HG03571 (cell line): ENCODE data around the gene MS4A10.

Source experiments
- ATAC-seq: cut with Tn5 transposase; IDR thresholded peaks from one replicate; pipeline ENCODE4 v1.9.1; 2021; ENCODE audit not compliant: unreplicated experiment

Gene MS4A10

GRCh38 chr11:60785806-60786361 is 751 bp downstream of the MS4A10 start:
- no peak for ATAC-seq

DNA sequence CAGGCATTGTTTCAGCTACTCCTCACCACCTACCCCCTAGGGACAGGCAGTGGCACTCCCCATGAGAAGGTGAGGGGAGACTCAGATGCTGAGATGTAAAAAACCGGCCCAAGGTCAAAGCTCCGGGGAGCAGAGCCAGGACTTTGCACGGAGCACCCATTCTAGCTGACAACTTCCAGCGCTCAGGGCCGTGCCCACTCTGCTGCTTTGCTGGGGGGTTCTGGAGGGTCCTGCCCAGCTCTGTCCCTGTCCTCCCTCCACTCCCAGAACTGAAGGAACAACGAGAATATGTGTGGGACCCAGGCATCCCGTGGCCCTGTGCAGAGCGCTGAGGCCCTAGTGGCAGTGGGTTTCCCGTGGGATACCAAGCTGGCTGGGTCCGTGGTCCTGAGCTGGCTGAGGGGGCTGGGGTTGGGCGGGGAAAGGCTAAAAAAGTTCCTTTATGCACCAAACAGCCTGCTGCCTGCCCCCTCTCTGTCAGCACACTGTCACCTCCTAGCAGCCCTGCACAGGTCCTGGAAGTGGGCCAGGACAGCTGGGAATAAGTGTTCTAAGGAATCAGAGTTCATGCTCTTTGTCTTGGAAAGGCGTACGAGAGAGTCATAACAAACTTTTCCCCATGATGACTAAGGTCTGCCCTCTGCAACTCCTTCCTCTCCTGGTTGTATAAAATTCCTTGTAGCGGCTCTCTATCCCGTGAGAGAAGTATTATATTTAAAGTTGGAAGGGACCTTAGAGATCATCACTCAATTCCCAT is 1.9 kb downstream of the MS4A10 start:
- ATAC-seq: no peak

DNA sequence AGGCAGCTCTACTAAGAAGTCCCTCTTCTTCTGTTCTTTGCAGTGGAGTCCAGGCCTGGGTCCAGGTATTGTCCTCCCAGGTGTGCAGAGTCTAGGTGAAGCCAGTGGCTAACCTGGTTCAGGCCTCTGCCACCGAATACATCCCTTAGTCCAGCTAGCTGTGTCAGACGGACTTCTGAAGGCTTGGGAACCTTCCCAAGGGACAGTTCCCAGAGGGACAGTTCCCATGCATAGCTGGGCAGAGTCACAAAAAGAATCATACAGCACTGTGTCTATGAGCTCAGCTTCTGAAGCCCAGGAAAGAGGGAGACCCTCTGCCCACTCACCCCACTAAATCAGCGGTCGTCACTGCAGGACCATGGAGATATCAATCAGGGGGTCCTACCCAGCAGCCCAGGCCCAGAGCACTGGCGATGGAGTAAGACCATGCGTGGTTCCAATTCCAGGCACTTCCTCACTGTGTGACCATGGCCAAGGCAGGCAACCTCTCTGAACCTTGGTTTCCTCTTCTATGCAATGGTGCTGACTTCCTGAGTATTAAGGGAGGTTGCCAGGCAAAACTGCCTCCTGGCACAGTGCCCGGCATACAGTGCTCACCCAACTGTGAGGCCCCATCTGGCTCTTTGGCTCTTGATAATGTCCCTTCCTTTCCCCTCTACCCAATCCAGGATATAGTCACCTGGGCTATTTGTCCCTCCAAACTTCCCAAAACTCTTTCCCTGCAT is 3.4 kb downstream of the MS4A10 start:
- no peak for ATAC-seq

DNA sequence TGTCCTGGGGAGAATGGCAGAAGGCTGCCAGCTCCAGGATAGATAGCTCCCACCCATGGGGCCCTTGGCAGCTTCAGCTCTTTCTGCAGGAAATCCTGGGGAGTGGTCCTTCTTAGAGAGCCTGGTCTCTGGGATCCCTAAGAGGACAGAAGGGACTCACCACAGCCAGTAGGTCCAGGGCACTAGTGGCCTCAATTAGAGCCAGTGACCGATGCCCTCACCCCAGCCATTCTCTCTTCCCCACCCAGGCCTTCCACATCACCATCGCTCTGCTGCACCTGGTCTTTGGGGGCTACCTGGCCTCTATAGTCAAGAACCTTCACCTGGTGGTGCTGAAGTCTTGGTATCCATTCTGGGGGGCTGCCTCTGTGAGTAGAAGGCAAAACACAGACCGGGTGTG is 5.6 kb downstream of the MS4A10 start:
- no peak for ATAC-seq

GRCh38 chr11:60791153-60791933 is 6.2 kb downstream of the MS4A10 start:
- ATAC-seq: no peak

GRCh38 chr11:60792521-60792920 is 7.4 kb downstream of the MS4A10 start:
- no peak for ATAC-seq

GRCh38 chr11:60795291-60795690 is 10.2 kb downstream of the MS4A10 start:
- ATAC-seq: no peak

- ATAC-seq: no peak
Measured at GRCh38 chr11:60797846-60798630, 12.9 kb downstream of the MS4A10 start.

DNA sequence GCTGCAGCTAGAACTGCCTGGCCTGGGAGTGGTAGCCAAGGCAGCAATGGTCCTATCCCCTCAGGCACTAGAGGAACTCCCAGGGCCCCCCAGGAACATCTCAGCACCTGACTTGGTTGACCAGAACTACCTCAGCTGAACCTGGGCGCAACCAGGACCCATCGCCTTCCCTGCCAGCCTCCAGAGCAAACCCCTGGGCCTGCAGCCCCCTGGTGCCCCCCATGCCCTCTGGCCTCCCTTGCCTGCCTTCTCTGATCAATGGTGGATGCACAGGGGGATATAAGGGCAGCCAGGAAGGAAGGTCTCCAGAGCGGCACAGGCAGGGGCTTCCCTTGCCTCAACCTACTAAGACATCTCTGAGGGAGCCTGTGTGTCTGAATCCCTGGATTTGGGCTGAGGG is 13.5 kb downstream of the MS4A10 start:
- no peak for ATAC-seq

GRCh38 chr11:60801194-60801593 is 16.1 kb downstream of the MS4A10 start:
- no peak for ATAC-seq

DNA sequence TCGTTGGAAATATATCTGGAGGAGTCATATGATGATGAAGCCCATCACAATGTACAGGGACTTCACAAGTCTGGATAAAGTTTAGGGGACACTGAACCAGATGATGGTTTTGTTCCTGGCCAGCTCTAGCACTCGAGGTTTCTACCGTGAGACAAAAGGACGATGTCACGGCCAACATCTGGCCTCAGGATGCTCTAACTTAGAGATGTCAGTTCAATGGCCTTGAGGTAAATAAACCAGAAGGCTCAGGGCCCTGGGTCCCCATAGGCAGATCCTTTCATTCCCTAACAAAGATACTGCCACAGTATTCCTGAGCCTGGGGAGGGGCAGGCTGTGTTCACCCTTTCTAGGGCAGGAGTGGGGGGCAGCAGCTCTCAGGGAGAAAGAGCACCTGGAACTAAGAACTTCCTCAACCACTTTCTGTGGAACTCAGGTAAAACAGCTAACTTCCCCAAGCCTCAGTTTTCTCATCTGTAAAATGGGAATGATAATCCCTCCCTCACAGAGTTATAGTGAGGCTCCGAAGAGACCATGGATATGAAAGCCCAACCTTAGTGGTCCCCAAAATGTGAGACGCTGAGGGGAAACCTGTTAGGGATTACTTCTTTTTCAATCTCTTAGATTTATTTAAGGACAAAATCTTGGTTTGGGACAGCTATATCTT is 18.3 kb downstream of the MS4A10 start:
- no peak for ATAC-seq

- ATAC-seq: no peak
Measured at GRCh38 chr11:60809249-60809648, 24.1 kb downstream of the MS4A10 start.

DNA sequence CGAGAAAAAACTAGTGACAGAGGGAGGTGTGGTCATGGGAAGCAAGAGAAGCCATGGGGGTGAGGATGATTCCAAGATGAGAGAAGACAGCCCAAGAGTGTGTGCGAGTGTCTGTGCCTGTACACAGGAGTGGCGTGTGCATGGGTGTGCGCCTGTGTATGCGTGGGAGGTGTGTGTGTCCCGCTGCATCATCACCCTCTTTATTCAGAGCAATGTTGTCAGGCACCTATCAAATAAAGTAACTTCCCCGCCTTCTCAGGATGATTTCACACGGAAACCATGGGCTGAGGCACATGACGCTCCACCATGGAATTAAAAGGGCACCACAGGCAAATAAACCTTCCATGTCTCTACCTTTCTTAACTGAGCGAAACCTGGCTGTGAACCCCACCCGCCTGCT is 24.6 kb downstream of the MS4A10 start:
- no peak for ATAC-seq

DNA sequence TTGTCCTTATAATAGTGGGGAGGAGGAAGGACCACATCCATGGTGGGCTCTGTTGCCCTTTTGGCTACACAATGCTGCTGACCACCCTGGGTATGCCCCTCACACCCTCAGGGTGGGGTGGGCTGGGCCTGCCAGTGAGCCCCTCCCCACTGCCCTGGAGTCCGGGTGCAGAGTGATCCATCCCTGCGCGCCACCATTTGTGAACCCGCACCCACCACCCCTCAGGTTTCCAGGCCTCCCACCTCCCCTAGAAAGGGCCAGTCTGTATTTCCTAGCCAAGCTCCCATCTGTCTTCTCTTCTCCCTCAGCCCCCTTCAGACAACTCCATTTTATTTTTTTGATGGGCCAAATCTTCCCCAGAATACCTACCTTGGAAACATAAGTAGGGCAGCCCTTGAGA is 25.0 kb downstream of the MS4A10 start:
- ATAC-seq: no peak

GRCh38 chr11:60810569-60810968 is 25.4 kb downstream of the MS4A10 start:
- ATAC-seq: no peak

GRCh38 chr11:60813324-60813723 is 28.2 kb downstream of the MS4A10 start:
- ATAC-seq: no peak

DNA sequence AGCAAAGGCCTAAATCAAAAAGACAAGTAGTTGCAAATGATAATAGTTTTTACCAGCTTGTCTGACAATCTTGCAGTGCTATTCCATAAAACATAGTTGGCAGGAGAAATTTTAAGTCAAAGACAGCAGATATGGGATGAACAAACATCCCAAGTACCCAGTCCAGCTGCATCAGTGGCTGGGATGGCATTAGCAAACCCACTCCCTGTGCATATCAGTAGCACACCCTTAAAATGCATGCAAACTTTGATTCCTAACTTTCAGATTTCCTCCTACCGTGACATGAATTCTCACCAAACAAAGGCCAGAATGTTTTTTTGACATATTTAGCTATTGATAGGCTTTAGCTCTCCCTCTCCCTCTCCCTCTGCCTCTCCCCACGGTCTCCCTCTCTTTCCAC is 29.0 kb downstream of the MS4A10 start:
- no peak for ATAC-seq

GRCh38 chr11:60816590-60817157 is 31.5 kb downstream of the MS4A10 start:
- no peak for ATAC-seq

- ATAC-seq: no peak
Measured at GRCh38 chr11:60818057-60818456, 32.9 kb downstream of the MS4A10 start.
